GM13976 (cell line): ENCODE measurements around the gene NUTF2.
A peak's percentile ranks its signal among the peaks of the same experiment; 100 is the strongest.
"Not testable (repeated sequence)": the region's sequence is repeated elsewhere in the genome, so short reads cannot be mapped to it uniquely, and the experiment has no call there.

Experiments used
- DNase-seq: peaks from one replicate; pipeline ENCODE4 v3.0.0; 2012; ENCODE audit warnings: low spot score
- CTCF ChIP-seq: IDR thresholded peaks from 2 replicates; pipeline ENCODE4 v1.5.1; 2012; ENCODE audit warnings: borderline replicate concordance, mild to moderate bottlenecking; ENCODE audit not compliant: insufficient read depth; ENCODE audit errors: extremely low read depth, missing control alignments, control extremely low read depth
- in situ Hi-C: fragments of 300-500 bp; cut with MboI; formaldehyde crosslinking; loops from one replicate; pipeline ENCODE4 v1.12.0; 2022; ENCODE audit warnings: low sequenced_read_pairs, mixed read lengths, inconsistent platforms; ENCODE audit not compliant: unreplicated experiment

The NUTF2 gene

DNA sequence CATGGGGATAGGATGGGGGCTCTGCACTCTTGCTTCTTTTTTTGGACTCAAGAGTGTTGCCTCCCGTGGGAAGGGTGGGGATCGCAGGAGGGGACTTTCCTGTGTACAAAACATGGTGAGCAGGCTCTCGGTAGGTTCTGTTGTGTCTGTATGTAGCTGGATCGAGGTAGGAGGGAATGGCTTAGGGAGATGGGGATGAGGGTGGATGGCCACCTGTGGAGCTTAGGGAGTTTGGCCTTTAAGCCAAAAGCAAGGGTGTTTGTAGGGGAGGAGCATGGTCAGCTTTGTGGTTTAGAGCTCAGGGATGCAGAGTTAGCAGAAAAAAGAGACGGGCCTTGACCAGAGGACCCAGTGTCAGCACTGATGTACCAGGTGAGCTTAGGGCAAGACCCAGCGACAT, 15.1 kb downstream of the NUTF2 start:
- no peak for TF ChIP-seq CTCF
- in situ Hi-C loops: no loop called here
- DNase-seq: no peak

DNA sequence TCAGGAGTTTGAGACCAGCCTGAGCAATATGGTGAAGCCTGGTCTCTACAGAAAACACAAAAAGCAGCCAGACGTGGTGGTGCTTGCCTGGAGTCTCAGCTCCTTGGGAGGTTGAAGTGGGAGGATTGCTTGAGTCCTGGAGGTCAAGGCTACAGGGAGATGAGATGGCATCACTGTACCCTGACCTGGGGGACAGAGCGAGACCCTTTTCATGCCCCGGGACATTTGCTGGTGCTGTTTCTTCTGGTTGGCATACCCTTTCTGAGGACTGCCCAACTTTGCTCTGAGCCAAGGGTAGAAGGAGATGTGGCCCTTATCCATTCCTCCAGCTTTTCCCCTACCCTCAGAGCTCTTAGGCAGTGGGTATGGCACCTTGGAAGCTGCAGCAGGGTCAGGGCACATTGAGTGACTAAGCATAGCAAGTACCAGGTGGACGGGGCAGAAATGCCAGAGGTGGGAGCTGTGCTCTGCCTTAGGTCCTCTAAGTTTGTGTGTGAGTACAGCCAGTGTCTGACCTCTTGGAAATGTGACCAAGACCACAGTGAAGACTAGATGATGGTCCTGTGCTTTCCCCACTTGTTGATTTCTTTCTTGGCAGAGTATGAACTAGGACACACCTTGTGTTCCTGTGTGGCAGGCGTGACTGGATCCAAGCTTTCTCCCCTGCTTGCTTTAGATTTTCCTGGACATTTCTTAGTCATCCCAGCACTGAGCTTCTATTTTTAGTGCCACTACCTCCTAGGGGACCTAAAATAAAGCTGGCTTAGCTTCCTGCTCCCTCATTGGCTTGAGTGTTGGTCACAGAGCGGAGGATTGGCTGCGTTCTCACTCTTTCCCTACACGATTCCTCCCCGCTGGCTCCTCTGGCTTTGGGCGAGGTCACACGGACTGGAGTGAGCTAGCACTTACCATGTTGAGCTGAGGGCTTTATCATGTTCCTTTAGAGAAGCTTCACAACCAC, 16.2 kb downstream of the NUTF2 start:
- in situ Hi-C loops: no loop called here
- no peak for DNase-seq
- no peak for TF ChIP-seq CTCF

DNA sequence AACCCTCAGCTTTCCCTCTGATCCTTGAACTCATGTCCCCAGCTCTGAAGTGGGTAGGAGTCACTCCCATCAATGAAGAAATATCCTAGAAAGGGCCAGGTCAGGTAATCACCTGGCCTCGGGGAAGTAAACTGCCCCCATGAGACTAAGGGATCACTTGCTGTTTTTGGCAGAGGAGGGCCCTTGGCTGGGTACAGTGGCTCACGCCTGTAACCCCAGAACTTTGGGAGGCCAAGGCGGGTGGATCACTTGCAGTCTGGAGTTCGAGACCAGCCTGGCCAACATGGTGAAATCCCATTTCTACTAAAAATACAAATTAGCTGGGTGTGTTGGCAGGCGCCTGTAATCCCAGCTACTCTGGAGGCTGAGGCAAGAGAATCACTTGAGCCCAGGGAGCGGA, 17.3 kb downstream of the NUTF2 start:
- in situ Hi-C loops: not testable (repeated sequence)

DNA sequence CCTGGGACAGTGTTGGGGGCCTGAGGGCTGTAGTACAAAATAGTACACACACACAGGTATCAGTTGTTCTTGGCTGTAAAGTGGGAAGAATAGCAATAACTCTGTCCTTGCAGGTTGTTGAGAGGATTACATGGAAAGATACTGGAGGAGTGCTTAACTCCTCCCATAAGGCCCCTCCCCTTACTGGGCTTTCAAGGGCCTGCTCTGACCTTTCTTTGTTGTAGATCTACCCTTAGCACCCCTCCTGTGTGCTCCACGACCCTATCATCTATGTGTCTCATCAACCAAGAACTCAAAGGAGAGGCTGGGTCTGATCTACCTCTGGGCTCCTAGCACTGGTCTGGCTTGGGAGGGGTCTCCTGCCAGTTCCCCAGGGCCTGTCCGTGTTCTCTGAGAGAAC, 17.9 kb downstream of the NUTF2 start:
- DNase-seq: no peak
- TF ChIP-seq CTCF: no peak
- in situ Hi-C loops: no loop called here

More for the DNA sequence above, 17.3 kb downstream of the NUTF2 start:
- not testable (repeated sequence) for DNase-seq

DNA sequence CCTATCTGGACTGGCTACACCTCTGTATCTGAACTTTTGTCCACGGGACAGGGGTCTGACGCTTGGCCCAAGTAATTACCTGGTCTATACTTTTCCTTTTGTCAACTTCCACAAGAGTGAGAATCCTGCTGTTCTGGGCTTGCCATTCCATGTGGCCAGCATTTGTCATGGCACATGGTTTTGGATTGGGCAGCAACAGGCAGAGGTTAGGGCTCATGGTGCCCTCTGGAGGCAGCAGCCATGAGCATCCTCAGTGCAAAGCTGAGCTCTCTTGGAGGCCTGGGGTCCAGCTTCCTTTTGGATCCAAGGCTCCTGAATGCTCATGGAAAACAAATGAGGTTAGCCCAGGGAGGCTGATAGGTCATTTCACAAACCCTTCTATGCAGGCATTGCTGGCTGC, 18.6 kb downstream of the NUTF2 start:
- peak; percentile 53 for DNase-seq
- in situ Hi-C loops: no loop called here
- TF ChIP-seq CTCF: peak; percentile 50

- DNase-seq: no peak
- in situ Hi-C loops: no loop called here
- TF ChIP-seq CTCF: no peak
These were observed 21.6 kb downstream of the NUTF2 start for GRCh38 chr16:67868290-67868689.

DNA sequence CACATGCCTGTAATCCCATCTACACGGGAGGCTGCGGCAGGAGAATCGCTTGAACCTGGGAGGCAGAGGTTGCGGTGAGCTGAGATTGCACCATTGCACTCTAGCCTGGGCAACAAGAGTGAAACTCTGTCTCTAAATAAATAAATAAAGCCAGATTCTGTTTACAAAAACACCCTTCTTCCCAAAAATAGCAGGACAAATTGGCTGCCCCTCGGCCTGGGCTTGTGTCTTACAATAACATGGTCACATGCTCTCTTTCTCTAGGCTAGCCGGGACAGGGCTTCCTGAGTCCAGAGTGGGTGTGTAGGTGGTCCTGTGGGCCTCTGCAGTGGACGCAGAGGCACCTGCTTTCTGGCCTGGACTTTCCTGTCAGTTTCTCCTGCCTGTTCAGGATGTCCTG, 22.9 kb downstream of the NUTF2 start:
- TF ChIP-seq CTCF: no peak
- DNase-seq: no peak
- in situ Hi-C loops: no loop called here
